ENCODE results near the gene PPP1R3C. TPM values are rescaled to one million over a fixed set of nuclear protein-coding genes. Genes with fewer than 3 reads are reported as not detected.

The PPP1R3C gene
- total and polyA plus RNA-seq, 9 donors: 2.9 to 42.3 (median 16.7) TPM

GRCh38 chr10:91643700-91644099 lies 10.8 kb upstream of the PPP1R3C start:
- no peak for DNase-seq
- H3K4me3 ChIP-seq: no peak overlapping the region
- H3K4me1 ChIP-seq (ENCODE audit: insufficient read depth): no peaks in the 10 kb centered on the region
- intact Hi-C loops (cut with DNase I): no loop called here
- no peak overlapping the region for H3K27ac ChIP-seq
- H3K36me3 ChIP-seq: no peaks in the 10 kb centered on the region
- no peaks in the 10 kb centered on the region for H3K9me3 ChIP-seq
- WGBS, 3 donors: 64 to 74% (median 71%) methylated on average over 5 of the region's 5 CpGs
- no peaks in the 10 kb centered on the region for H3K27me3 ChIP-seq
- TF ChIP-seq CTCF (IDR thresholded peaks at IDR 0.05): no peak
- TF ChIP-seq POLR2A (IDR thresholded peaks at IDR 0.05): no peak
- no peak for TF ChIP-seq EP300 (IDR thresholded peaks at IDR 0.05)

- Histone ChIP-seq H3K27ac (no peak overlapping the region), H3K4me3 (no peak overlapping the region), H3K4me1 (ENCODE audit: insufficient read depth) (no peaks in the 10 kb centered on the region), H3K9me3 (no peaks in the 10 kb centered on the region), H3K27me3 (no peaks in the 10 kb centered on the region), H3K36me3 (no peaks in the 10 kb centered on the region)
- TF ChIP-seq POLR2A (IDR thresholded peaks at IDR 0.05) (no peak), EP300 (IDR thresholded peaks at IDR 0.05) (no peak), CTCF (IDR thresholded peaks at IDR 0.05) (no peak)
- intact Hi-C loops (cut with DNase I): no loop called here
- 73 to 75% (median 74%) methylated on average over 2 of the region's 2 CpGs for WGBS, 3 donors
- DNase-seq: no peak
Observed at GRCh38 chr10:91642831-91643692, 10.2 kb upstream of the PPP1R3C start.

GRCh38 chr10:91636892-91637291 lies 4.0 kb upstream of the PPP1R3C start:
- H3K27me3 ChIP-seq: no peaks in the 10 kb centered on the region
- DNase-seq: no peak
- no peaks in the 10 kb centered on the region for H3K36me3 ChIP-seq
- no peak overlapping the region for H3K4me3 ChIP-seq
- 82 to 91% (median 87%) methylated on average over 4 of the region's 4 CpGs for WGBS, 3 donors
- no peaks in the 10 kb centered on the region for H3K9me3 ChIP-seq
- no peak overlapping the region for H3K27ac ChIP-seq
- peaks cover 1% of the 10 kb centered on the region for H3K4me1 ChIP-seq (ENCODE audit: insufficient read depth)
- TF ChIP-seq EP300 (IDR thresholded peaks at IDR 0.05) (no peak), POLR2A (IDR thresholded peaks at IDR 0.05) (no peak), CTCF (IDR thresholded peaks at IDR 0.05) (no peak)
- intact Hi-C loops (cut with DNase I): loop anchor here (5.0 to 10.0 kb wide), 7 partner anchors 82 to 252 kb away; no protein-coding TSS in a partner anchor

GRCh38 chr10:91635401-91636400 lies 2.8 kb upstream of the PPP1R3C start:
- no peak overlapping the region for H3K4me3 ChIP-seq
- WGBS, 3 donors: 57 to 61% (median 61%) methylated on average over 10 of the region's 10 CpGs
- TF ChIP-seq EP300 (IDR thresholded peaks at IDR 0.05) (no peak), CTCF (IDR thresholded peaks at IDR 0.05) (peak; percentile 40 to 85 (median 79)), POLR2A (IDR thresholded peaks at IDR 0.05) (no peak)
- intact Hi-C loops (cut with DNase I): loop anchor here (2.0 to 10.0 kb wide), 8 partner anchors 81 to 251 kb away; no protein-coding TSS in a partner anchor
- H3K9me3 ChIP-seq: no peaks in the 10 kb centered on the region
- peaks cover 1% of the 10 kb centered on the region for H3K4me1 ChIP-seq (ENCODE audit: insufficient read depth)
- peak in 4 of 5 donors; percentile 48 to 83 (median 66) for DNase-seq
- H3K36me3 ChIP-seq: no peaks in the 10 kb centered on the region
- no peak overlapping the region for H3K27ac ChIP-seq
- H3K27me3 ChIP-seq: no peaks in the 10 kb centered on the region
